ENCODE measurements around the gene FXYD2. TPM values are rescaled to one million over a fixed set of nuclear protein-coding genes. Genes with fewer than 3 reads are reported as not detected.

The FXYD2 gene
- total and polyA plus RNA-seq, 2 donors (not counting 3 experiments of a cell fraction or from before 2014, with no cell fraction given): 0.99 to 1.8 TPM

DNA sequence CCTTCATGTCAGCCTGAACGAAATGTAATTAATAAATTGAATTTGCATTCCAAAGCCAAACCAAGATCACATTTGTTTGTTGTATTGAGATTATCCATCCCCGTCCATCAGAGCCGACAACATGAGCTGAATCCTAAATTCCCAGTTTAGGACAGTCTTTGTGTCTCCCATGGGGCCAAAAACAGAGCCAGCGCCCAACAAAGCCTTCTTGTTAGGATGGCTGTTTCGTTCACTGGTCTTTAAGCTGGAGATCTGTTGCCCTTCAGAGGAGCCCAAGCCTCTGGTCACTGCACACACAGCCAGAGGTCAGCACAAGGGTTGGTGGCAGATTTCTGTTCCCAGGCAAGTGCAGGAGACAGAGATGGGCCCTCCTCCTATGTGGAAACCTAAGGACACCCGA lies 53.3 kb downstream of the FXYD2 start:
- H3K4me2 ChIP-seq (ENCODE audit: insufficient read depth, low read length): no peak overlapping the region
- no peaks in the 10 kb centered on the region for H3K27me3 ChIP-seq (ENCODE audit: control insufficient read depth in 2 of 2, insufficient read depth in 2 of 2, low read length in 2 of 2)
- dilution Hi-C loops (cut with MboI; ENCODE audit: extremely low pct_ligation_motif_present, low sequenced_read_pairs) (no loop called here), intact Hi-C loops (cut with micrococcal nuclease) (no loop called here)
- H4K20me1 ChIP-seq (replicated peaks; ENCODE audit: control insufficient read depth, extremely low read depth, insufficient read depth, low read length): no peaks in the 10 kb centered on the region
- H2AFZ ChIP-seq (ENCODE audit: low read depth, low read length): no peak overlapping the region
- DNase-seq (ENCODE audit: low read depth, low spot score) (no peak), FAIRE-seq (no peak)
- H3K4me1 ChIP-seq (ENCODE audit: control insufficient read depth, extremely low read depth, insufficient read depth, low read length): no peaks in the 10 kb centered on the region
- no peaks in the 10 kb centered on the region for H3K9me1 ChIP-seq (replicated peaks; ENCODE audit: control insufficient read depth, extremely low read depth, insufficient read depth, low read length)
- ChIA-PET POLR2A (no interaction called here), CTCF (no interaction called here)
- no TSS peak for BruUV-seq (replicated peaks)
- no peak overlapping the region for H3K9ac ChIP-seq (replicated peaks; ENCODE audit: extremely low read depth, insufficient read depth, low read length)
- H3K9me3 ChIP-seq (replicated peaks; ENCODE audit: control insufficient read depth, insufficient read depth, low read length): no peaks in the 10 kb centered on the region
- no peaks in the 10 kb centered on the region for H3K79me2 ChIP-seq (ENCODE audit: control insufficient read depth, insufficient read depth, low read length)
- H3K4me3 ChIP-seq (replicated peaks in 1 of 3; ENCODE audit: insufficient read depth in 1 of 3, low read depth in 1 of 3, low read length in 3 of 3): no peak overlapping the region
- no peaks in the 10 kb centered on the region for H3K36me3 ChIP-seq (ENCODE audit: control insufficient read depth in 2 of 2, extremely low read depth in 1 of 2, insufficient read depth in 2 of 2, low read length in 2 of 2)
- H3K27ac ChIP-seq (ENCODE audit: insufficient read depth, low read depth, low read length): no peak overlapping the region
- TF ChIP-seq FOS (IDR thresholded peaks at IDR 0.05; ENCODE audit: borderline replicate concordance, insufficient read depth, low read length) (no peak), EZH2 (IDR thresholded peaks at IDR 0.05; ENCODE audit: borderline replicate concordance, low read depth, low read length, severe bottlenecking) (no peak)

DNA sequence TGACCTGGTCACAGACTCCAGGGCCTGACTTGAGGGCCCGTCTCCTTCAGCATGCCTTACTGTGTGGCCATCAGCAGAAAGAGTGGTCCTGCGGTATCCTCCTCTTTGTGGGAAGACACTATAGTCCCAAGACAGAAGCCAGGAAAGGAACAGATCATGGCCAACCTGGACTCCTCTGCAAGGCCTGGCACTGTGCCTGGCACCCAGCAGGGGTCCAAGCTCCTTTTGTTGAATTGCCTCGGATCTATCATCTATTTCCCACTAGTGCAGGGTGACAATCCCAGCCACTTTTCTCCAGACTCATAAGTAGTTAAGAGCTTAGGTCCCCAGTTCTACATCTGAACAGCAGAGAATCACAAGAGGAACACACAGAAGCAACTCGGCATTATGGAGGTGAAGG lies 54.5 kb downstream of the FXYD2 start:
- TF ChIP-seq GATA2 (IDR thresholded peaks at IDR 0.05; ENCODE audit: insufficient read depth, insufficient read length, low read depth, low read length) (no peak), MYC (IDR thresholded peaks at IDR 0.05; ENCODE audit: low read depth, low read length) (no peak)
- TF ChIP-seq, protein P1, sequence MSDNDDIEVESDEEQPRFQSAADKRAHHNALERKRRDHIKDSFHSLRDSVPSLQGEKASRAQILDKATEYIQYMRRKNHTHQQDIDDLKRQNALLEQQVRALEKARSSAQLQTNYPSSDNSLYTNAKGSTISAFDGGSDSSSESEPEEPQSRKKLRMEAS (IDR thresholded peaks at IDR 0.05; ENCODE audit: insufficient read depth, insufficient read length): no peak
- H3K9ac ChIP-seq (replicated peaks; ENCODE audit: extremely low read depth, insufficient read depth, low read length): no peak overlapping the region
- H3K4me3 ChIP-seq (replicated peaks in 1 of 3; ENCODE audit: insufficient read depth in 1 of 3, low read depth in 1 of 3, low read length in 3 of 3): no peak overlapping the region
- DNase-seq (ENCODE audit: low read depth, low spot score) (no peak), FAIRE-seq (no peak)
- intact Hi-C loops (cut with micrococcal nuclease) (no loop called here), dilution Hi-C loops (cut with MboI; ENCODE audit: extremely low pct_ligation_motif_present, low sequenced_read_pairs) (no loop called here)
- H3K27me3 ChIP-seq (ENCODE audit: control insufficient read depth in 2 of 2, insufficient read depth in 2 of 2, low read length in 2 of 2): no peaks in the 10 kb centered on the region
- no peaks in the 10 kb centered on the region for H3K9me3 ChIP-seq (replicated peaks; ENCODE audit: control insufficient read depth, insufficient read depth, low read length)
- no peaks in the 10 kb centered on the region for H4K20me1 ChIP-seq (replicated peaks; ENCODE audit: control insufficient read depth, extremely low read depth, insufficient read depth, low read length)
- BruUV-seq (replicated peaks): no TSS peak
- no peaks in the 10 kb centered on the region for H3K4me1 ChIP-seq (ENCODE audit: control insufficient read depth, extremely low read depth, insufficient read depth, low read length)
- no peaks in the 10 kb centered on the region for H3K9me1 ChIP-seq (replicated peaks; ENCODE audit: control insufficient read depth, extremely low read depth, insufficient read depth, low read length)
- H3K79me2 ChIP-seq (ENCODE audit: control insufficient read depth, insufficient read depth, low read length): no peaks in the 10 kb centered on the region
- ChIA-PET CTCF (interaction anchor here (0.7 kb wide), 1 partner anchor 344 kb away, joined by 3 read pairs; no protein-coding TSS in a partner anchor), POLR2A (no interaction called here)
- no peak overlapping the region for H3K27ac ChIP-seq (ENCODE audit: insufficient read depth, low read depth, low read length)
- H3K4me2 ChIP-seq (ENCODE audit: insufficient read depth, low read length): no peak overlapping the region
- H3K36me3 ChIP-seq (ENCODE audit: control insufficient read depth in 2 of 2, extremely low read depth in 1 of 2, insufficient read depth in 2 of 2, low read length in 2 of 2): no peaks in the 10 kb centered on the region
- no peak overlapping the region for H2AFZ ChIP-seq (ENCODE audit: low read depth, low read length)

Other genes with a start within 250 kb of the FXYD2 start
- gene DSCAML1, start 27.5 kb downstream of the FXYD2 start, total RNA-seq: not detected in 2 replicates
- gene DSCAML1, start 27.5 kb downstream of the FXYD2 start, polyA plus RNA-seq: not detected in 2 replicates
- 1.9 and 8.7 TPM in 2 replicates for gene FXYD6, start 51.9 kb upstream of the FXYD2 start, total RNA-seq
- gene FXYD6, start 51.9 kb upstream of the FXYD2 start, polyA plus RNA-seq: 1.4 and 2.0 TPM in 2 replicates
- 0.46 TPM in 1 of 2 replicates, not detected in the other for gene TMPRSS13, start 104.7 kb upstream of the FXYD2 start, total RNA-seq
- gene TMPRSS13, start 104.7 kb upstream of the FXYD2 start, polyA plus RNA-seq: 0.18 and 0.22 TPM in 2 replicates
- 0.14 TPM in 1 of 2 replicates, not detected in the other for gene IL10RA, start 161.7 kb upstream of the FXYD2 start, total RNA-seq
- 0.04 and 0.11 TPM in 2 replicates for gene IL10RA, start 161.7 kb upstream of the FXYD2 start, polyA plus RNA-seq

Measured in endothelial cell of umbilical vein (primary cell).